Right renal pelvis (tissue), 4 donors: ENCODE results near the gene KRTAP4-3. TPM values are rescaled to one million over a fixed set of nuclear protein-coding genes. Genes with fewer than 3 reads are reported as not detected.
"Not testable (repeated sequence)": the region's sequence is repeated elsewhere in the genome, so short reads cannot be mapped to it uniquely, and the experiment has no call there.

ENCODE experiments used
- DNase-seq, 4 donors: peaks; one replicate each; pipeline ENCODE4 v3.0.0-alpha.2; 2013; ENCODE audit warnings: low read depth in 4 of 4, low spot score in 3 of 4, missing footprints in 1 of 4
- polyA plus RNA-seq, 4 donors: library from polyadenylated mRNA; unstranded; fragments of 120-200 nt; gene quantifications; one replicate each; pipeline ENCODE4 v1.2.1, GENCODE V29; 2013; ENCODE audit not compliant: insufficient read length in 4 of 4

KRTAP4-3 gene
- polyA plus RNA-seq, 4 donors, result not detected

DNA sequence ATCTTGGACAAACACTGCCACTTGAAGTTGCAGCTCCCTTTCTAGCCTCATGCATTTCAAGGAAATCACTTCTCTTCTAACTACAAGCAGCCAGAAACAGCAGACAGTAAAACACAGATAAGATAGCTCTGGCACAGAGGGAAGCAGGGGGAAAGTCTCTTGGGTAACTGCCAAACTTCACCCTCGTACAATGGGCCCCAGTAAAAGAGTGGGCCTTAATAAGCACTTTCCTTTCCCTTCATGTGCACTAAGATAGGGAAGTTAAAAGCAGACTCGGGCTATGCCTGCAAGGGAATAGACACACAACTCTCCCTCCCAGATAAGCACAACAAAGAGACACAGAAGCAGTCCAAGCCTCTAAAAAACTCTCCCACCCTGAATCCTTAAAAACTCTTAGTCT is 14.2 kb downstream of the KRTAP4-3 start:
- no peak for DNase-seq

- DNase-seq, result no peak
Measured at GRCh38 chr17:41151525-41151924, 16.5 kb downstream of the KRTAP4-3 start.

GRCh38 chr17:41150026-41150425 is 18.0 kb downstream of the KRTAP4-3 start:
- no peak for DNase-seq

GRCh38 chr17:41149652-41149985 is 18.4 kb downstream of the KRTAP4-3 start, which contains the start of gene KRTAP4-5:
Gene KRTAP4-5, minus strand, starts transcription at chr17:41149825. Its CDS starts 58 bp downstream, at chr17:41149767.
- no peak for DNase-seq

DNA sequence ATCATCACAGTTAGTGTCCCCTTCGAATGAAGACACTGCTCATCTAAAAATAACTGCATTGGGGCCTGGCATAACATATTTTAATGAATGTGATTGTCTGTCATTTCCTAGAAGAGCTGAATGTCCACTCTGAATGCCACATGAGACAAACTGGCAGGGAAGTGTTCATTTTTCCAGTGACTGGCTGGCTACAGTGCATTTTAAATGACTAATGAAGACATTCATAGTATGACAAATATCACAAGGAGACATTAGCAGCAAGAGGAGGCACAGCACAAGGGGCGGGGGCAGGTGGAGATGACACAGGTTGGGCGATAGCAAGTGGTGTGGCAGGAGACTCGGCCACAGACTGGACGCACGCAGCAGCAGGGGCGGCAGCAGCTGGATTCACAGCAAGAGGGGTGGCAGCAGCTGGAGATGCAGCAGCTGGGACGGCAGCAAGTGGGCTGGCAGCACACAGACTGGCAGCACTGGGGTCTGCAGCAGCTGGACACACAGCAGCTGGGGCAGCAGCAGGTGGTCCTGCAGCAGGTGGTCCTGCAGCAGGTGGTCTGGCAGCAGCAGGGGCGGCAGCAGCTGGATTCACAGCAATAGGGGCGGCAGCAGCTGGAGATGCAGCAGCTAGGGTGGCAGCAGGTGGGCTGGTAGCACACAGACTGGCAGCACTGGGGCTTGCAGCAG is 18.9 kb downstream of the KRTAP4-3 start:
- DNase-seq, result not testable (repeated sequence)

DNA sequence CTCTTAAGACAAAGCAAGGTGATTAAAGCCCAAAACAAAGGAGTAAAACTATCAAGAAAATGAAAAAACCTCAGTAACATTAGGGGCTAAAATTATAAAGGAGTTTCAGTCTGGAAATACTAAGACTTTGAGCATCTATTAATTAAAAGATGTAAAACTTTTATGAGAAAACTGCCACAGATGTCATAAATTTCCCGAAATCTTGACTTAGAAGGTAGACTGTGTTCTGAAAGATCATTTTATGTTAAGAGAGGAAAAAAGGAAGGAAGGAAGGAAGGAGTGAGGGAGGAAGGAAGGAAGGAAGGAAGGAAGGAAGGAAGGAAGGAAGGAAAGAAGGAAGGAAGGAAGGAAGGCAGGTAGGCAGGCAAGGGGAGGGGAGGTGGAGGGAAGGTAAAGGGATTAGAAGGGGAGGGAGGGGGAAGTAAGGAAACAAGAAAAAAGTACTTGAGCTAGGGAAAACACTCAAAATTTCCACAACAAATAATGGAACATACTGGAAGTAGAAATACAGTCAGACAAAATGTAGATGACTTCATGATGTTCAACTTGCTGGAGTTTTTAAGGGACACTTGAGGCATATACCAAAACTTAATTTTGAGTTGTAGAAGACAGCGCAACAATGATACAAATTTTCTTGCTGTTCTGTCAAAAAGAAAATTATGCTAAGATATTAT is 20.4 kb downstream of the KRTAP4-3 start:
- no peak for DNase-seq

DNA sequence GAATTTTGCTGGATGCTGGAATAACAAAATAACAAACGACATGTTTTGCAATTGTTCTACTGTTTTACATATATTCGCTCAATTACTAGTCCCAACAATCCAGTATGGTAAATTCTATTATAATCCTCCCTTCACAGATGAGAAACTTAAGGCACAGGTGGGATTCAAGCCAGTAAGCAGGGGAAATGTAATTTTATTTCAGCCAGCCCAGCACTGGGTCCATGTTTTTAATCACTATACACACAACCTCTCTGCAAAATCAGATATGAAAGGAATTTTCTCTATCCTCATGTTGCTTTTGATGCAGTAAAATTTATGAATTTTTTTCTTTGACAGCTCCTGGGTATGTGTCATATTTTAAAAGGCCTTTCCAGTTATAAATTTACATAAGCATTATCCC is 22.8 kb downstream of the KRTAP4-3 start:
- no peak for DNase-seq

- no peak for DNase-seq
Measured at GRCh38 chr17:41144846-41145245, 23.2 kb downstream of the KRTAP4-3 start.

- no peak for DNase-seq
Measured at GRCh38 chr17:41141361-41141760, 26.7 kb downstream of the KRTAP4-3 start.

GRCh38 chr17:41140360-41141131 is 27.5 kb downstream of the KRTAP4-3 start, which contains the start of gene KRTAP4-6:
Gene KRTAP4-6, minus strand, starts transcription at chr17:41140544. Its CDS starts 57 bp downstream, at chr17:41140487.
- no peak for DNase-seq

- not testable (repeated sequence) for DNase-seq
Measured at GRCh38 chr17:41139865-41140264, 28.2 kb downstream of the KRTAP4-3 start.

- no peak for DNase-seq
Measured at GRCh38 chr17:41133880-41134735, 33.9 kb downstream of the KRTAP4-3 start.

- DNase-seq, result no peak
Measured at GRCh38 chr17:41131979-41132378, 36.0 kb downstream of the KRTAP4-3 start.

GRCh38 chr17:41127371-41127770 is 40.6 kb downstream of the KRTAP4-3 start:
- no peak for DNase-seq

- no peak for DNase-seq
Measured at GRCh38 chr17:41126412-41126811, 41.6 kb downstream of the KRTAP4-3 start.

- no peak for DNase-seq
Measured at GRCh38 chr17:41125064-41125463, 43.0 kb downstream of the KRTAP4-3 start.

DNA sequence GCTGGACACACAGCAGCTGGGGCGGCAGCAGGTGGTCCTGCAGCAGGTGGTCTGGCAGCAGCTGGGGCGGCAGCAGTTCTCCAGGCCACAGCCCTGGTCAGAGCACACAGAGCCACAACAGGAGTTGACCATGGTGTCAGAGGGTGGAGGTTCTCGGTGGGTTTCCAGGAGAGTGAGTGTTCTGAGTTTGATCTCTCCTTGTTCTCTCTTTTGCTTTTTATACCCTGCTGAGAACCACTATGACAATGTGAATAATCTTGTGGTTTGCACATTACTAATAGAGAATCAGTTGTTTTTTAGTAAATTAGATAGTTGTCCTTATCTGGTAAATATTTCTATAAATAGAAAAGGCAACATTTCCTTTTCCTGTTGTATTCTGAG is 44.0 kb downstream of the KRTAP4-3 start, which contains the start of gene KRTAP4-12:
Gene KRTAP4-12 (minus strand): TSS at position 192 of the 381 bp plus-strand sequence. CDS start 60 bp downstream, at position 132.
- not testable (repeated sequence) for DNase-seq

- DNase-seq, result not testable (repeated sequence)
Measured at GRCh38 chr17:41123292-41123990, 44.6 kb downstream of the KRTAP4-3 start.

DNA sequence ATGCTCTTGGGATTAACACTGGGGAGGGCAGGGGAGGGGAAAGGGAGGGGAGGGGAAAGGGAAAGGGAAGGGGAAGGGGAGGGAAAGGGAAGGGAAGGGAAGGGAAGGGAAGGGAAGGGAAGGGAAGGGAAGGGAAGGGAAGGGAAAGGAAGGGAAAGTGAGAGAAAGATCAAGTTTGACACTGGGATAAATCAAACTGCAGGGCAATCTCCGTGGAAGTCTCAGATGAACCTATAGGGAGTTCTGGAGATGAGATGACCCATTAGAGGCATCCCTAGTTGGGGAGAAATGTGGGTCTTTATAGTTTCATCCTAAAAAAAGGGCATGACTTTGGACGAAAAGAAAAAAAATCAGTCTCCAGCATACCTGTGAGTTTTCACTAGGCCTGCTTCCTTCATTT is 46.3 kb downstream of the KRTAP4-3 start:
- no peak for DNase-seq
